ENCODE data around the gene PTX4.

PTX4 gene

GRCh38 chr16:1531638-1531910 is 42.8 kb upstream of the PTX4 start:
- H3K4me3 ChIP-seq (ENCODE audit: low read depth, low read length) = no peak overlapping the region
- no peaks in the 10 kb centered on the region for H3K27me3 ChIP-seq (ENCODE audit: control insufficient read depth, insufficient read depth, low read length)
- H3K9ac ChIP-seq (ENCODE audit: low read depth, low read length) = no peak overlapping the region

DNA sequence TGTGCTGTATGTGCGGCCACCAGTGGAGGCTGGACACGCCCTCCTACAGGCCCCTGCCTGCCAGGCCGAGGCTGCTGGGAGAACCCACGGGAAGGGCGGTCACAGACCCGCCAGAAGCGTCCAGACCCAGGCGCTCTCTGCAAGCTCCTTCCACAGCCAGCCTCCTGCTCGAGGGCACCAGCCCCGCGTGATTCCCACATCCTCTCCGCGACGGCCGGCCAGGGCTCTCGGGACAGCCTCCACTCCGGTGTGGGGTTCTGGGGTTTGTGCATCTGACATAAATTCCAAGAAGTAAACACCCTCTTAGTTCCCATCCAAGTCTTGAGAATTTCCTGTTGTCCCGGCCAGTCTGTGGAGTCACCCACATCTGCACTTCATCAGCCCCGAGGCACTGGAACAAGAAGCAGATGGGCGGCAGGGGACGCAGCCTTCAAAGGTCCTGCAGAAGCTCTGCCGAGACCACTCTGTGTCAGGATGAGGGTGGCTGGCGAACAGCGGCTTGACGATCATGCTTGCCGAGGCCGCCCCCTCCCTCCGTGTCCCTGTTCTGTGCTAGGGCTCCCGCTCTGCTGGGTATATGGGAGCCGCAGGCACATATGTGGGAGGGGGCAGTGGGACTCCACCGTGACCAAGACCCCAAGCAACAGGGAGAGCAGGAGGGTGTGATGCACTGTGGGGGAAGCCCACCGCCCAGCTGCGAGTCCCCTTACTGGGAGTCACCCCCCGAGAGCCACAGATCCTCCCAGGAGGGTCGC is 42.3 kb upstream of the PTX4 start:
- H3K27ac ChIP-seq (ENCODE audit: low read depth, low read length) = no peak overlapping the region
- no peak overlapping the region for H3K9ac ChIP-seq (ENCODE audit: low read depth, low read length)
- H3K36me3 ChIP-seq (ENCODE audit: control insufficient read depth, insufficient read depth, low read length) = no peaks in the 10 kb centered on the region
- H3K4me1 ChIP-seq (ENCODE audit: control insufficient read depth, insufficient read depth, low read length) = no peaks in the 10 kb centered on the region
- no peak overlapping the region for H3K4me3 ChIP-seq (ENCODE audit: low read depth, low read length)
- H3K27me3 ChIP-seq (ENCODE audit: control insufficient read depth, insufficient read depth, low read length) = no peaks in the 10 kb centered on the region
- no peaks in the 10 kb centered on the region for H3K9me3 ChIP-seq (ENCODE audit: control insufficient read depth, insufficient read depth, low read length)

More at GRCh38 chr16:1531638-1531910, 42.8 kb upstream of the PTX4 start:
- Histone ChIP-seq H3K4me1 (ENCODE audit: control insufficient read depth, insufficient read depth, low read length) (no peaks in the 10 kb centered on the region), H3K27ac (ENCODE audit: low read depth, low read length) (no peak overlapping the region), H3K36me3 (ENCODE audit: control insufficient read depth, insufficient read depth, low read length) (no peaks in the 10 kb centered on the region), H3K9me3 (ENCODE audit: control insufficient read depth, insufficient read depth, low read length) (no peaks in the 10 kb centered on the region)

- Histone ChIP-seq H3K9me3 (ENCODE audit: control insufficient read depth, insufficient read depth, low read length) (no peaks in the 10 kb centered on the region), H3K4me1 (ENCODE audit: control insufficient read depth, insufficient read depth, low read length) (no peaks in the 10 kb centered on the region), H3K36me3 (ENCODE audit: control insufficient read depth, insufficient read depth, low read length) (no peaks in the 10 kb centered on the region), H3K4me3 (ENCODE audit: low read depth, low read length) (no peak overlapping the region), H3K27me3 (ENCODE audit: control insufficient read depth, insufficient read depth, low read length) (no peaks in the 10 kb centered on the region), H3K27ac (ENCODE audit: low read depth, low read length) (no peak overlapping the region), H3K9ac (ENCODE audit: low read depth, low read length) (no peak overlapping the region)
Observed at GRCh38 chr16:1530349-1530882, 41.7 kb upstream of the PTX4 start.

GRCh38 chr16:1528921-1529537 is 40.3 kb upstream of the PTX4 start:
- Histone ChIP-seq H3K9me3 (ENCODE audit: control insufficient read depth, insufficient read depth, low read length) (no peaks in the 10 kb centered on the region), H3K9ac (ENCODE audit: low read depth, low read length) (no peak overlapping the region), H3K4me1 (ENCODE audit: control insufficient read depth, insufficient read depth, low read length) (no peaks in the 10 kb centered on the region), H3K27me3 (ENCODE audit: control insufficient read depth, insufficient read depth, low read length) (no peaks in the 10 kb centered on the region), H3K4me3 (ENCODE audit: low read depth, low read length) (no peak overlapping the region), H3K36me3 (ENCODE audit: control insufficient read depth, insufficient read depth, low read length) (no peaks in the 10 kb centered on the region), H3K27ac (ENCODE audit: low read depth, low read length) (no peak overlapping the region)

DNA sequence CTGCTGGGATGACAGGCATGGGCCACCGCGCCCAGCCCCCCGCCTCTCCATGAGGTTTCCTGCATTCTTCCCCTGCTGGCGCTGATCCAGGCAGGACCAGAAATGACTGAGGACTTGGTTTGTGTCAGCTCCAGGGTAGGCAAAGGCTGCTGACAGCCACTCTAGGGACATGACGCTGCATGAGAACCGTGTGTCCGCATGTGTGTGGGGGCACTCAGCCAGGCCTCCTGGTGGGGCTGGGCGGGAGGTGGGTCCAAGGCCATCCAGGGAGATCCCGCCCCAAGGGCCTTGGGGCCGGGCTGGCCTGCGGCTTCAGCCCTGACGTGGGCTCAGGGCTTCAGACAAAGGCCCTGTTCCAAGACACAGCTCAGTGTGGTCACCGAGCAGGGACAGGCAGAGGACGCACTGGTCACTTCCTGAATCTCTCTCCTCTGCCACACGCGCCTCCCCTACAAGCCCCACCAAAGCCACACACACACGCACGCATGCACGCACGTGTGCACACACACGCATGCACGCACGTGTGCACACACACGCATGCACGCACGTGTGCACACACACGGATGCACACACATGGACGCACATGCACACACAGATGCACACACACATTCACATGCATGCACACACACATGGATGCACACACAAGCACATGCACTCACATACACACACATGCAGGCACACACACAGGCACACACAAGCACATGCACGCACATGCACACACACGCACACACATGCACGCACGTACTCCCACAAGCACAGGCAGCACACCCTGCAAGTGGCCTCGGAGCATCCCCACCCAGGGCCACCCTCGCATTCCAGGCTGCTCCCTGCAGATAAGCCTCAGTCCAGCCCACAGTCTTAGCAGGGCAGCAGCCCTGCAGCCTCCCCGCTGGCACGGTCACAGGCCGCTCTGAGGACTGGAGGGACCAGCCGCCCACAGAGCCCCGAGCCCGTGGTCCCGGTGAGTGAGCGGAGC is 39.4 kb upstream of the PTX4 start:
- Histone ChIP-seq H3K4me1 (ENCODE audit: control insufficient read depth, insufficient read depth, low read length) (no peaks in the 10 kb centered on the region), H3K9ac (ENCODE audit: low read depth, low read length) (no peak overlapping the region), H3K9me3 (ENCODE audit: control insufficient read depth, insufficient read depth, low read length) (no peaks in the 10 kb centered on the region), H3K27me3 (ENCODE audit: control insufficient read depth, insufficient read depth, low read length) (no peaks in the 10 kb centered on the region), H3K4me3 (ENCODE audit: low read depth, low read length) (no peak overlapping the region), H3K36me3 (ENCODE audit: control insufficient read depth, insufficient read depth, low read length) (no peaks in the 10 kb centered on the region), H3K27ac (ENCODE audit: low read depth, low read length) (no peak overlapping the region)

GRCh38 chr16:1526608-1527555 is 38.1 kb upstream of the PTX4 start:
- no peak overlapping the region for H3K9ac ChIP-seq (ENCODE audit: low read depth, low read length)
- H3K27me3 ChIP-seq (ENCODE audit: control insufficient read depth, insufficient read depth, low read length) = no peaks in the 10 kb centered on the region
- H3K4me3 ChIP-seq (ENCODE audit: low read depth, low read length) = no peak overlapping the region
- no peaks in the 10 kb centered on the region for H3K9me3 ChIP-seq (ENCODE audit: control insufficient read depth, insufficient read depth, low read length)
- H3K36me3 ChIP-seq (ENCODE audit: control insufficient read depth, insufficient read depth, low read length) = no peaks in the 10 kb centered on the region
- no peaks in the 10 kb centered on the region for H3K4me1 ChIP-seq (ENCODE audit: control insufficient read depth, insufficient read depth, low read length)
- no peak overlapping the region for H3K27ac ChIP-seq (ENCODE audit: low read depth, low read length)

DNA sequence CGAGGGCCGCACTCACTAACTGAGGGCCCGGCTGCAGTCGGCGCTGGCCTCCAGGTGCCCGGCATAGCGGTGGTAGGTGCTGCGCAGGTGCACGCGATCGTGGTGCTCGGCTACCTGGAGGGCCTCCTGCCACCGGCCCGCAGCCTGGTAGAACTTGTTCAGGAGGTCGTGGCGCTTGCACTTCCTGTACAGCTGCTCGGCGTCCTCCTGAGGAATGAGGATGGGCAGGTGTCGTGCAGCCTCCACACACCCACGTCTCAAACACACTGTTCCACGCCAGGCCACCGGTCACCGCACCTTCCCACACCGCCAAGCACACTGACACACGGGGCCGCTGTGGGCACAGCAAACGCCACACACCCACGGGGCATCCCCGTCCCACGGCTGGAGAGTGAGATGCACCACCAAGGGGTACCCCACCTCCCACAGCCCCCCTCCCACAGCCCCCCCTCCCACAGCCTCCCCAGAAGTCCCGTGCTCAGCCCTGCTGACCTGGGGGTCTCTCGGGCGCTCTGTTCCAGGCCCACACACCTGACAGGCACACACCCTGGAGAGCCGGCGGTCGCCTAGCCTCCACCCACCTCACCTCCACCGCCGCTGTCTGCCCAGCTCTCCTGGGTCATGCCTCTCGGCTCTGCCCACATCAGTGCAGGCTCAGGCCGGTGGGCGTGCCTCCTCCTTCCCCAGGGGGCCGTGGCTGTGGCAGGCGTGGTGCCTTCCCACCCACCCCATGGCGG is 37.3 kb upstream of the PTX4 start:
- Histone ChIP-seq H3K36me3 (ENCODE audit: control insufficient read depth, insufficient read depth, low read length) (no peaks in the 10 kb centered on the region), H3K9me3 (ENCODE audit: control insufficient read depth, insufficient read depth, low read length) (no peaks in the 10 kb centered on the region), H3K27ac (ENCODE audit: low read depth, low read length) (no peak overlapping the region), H3K4me1 (ENCODE audit: control insufficient read depth, insufficient read depth, low read length) (no peaks in the 10 kb centered on the region), H3K27me3 (ENCODE audit: control insufficient read depth, insufficient read depth, low read length) (no peaks in the 10 kb centered on the region), H3K4me3 (ENCODE audit: low read depth, low read length) (no peak overlapping the region), H3K9ac (ENCODE audit: low read depth, low read length) (no peak overlapping the region)

DNA sequence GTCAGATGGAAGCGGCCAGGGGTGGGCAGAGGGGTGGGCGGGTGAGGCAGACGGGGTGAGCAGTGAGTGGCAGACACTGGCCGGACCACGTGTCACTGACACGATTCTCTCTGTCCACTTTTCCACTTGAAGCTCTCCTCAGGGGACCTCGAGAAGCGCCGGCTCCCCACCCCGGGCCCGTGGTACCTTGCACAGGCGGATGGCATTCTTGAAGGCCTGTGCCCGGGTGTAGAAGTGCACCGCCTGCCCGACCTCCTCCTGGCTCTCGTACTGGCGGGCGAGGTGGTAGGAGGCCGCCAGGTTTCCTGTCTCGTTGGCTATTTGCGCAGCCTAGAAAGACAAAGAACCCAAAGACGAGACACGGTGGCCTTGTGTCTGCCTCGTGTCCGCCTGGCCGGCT is 35.6 kb upstream of the PTX4 start:
- H3K4me1 ChIP-seq (ENCODE audit: control insufficient read depth, insufficient read depth, low read length) = no peaks in the 10 kb centered on the region
- no peak overlapping the region for H3K4me3 ChIP-seq (ENCODE audit: low read depth, low read length)
- H3K36me3 ChIP-seq (ENCODE audit: control insufficient read depth, insufficient read depth, low read length) = no peaks in the 10 kb centered on the region
- no peaks in the 10 kb centered on the region for H3K27me3 ChIP-seq (ENCODE audit: control insufficient read depth, insufficient read depth, low read length)
- H3K27ac ChIP-seq (ENCODE audit: low read depth, low read length) = no peak overlapping the region
- no peak overlapping the region for H3K9ac ChIP-seq (ENCODE audit: low read depth, low read length)
- no peaks in the 10 kb centered on the region for H3K9me3 ChIP-seq (ENCODE audit: control insufficient read depth, insufficient read depth, low read length)

- Histone ChIP-seq H3K9me3 (ENCODE audit: control insufficient read depth, insufficient read depth, low read length) (no peaks in the 10 kb centered on the region), H3K9ac (ENCODE audit: low read depth, low read length) (no peak overlapping the region), H3K27ac (ENCODE audit: low read depth, low read length) (no peak overlapping the region), H3K27me3 (ENCODE audit: control insufficient read depth, insufficient read depth, low read length) (no peaks in the 10 kb centered on the region), H3K4me1 (ENCODE audit: control insufficient read depth, insufficient read depth, low read length) (no peaks in the 10 kb centered on the region), H3K36me3 (ENCODE audit: control insufficient read depth, insufficient read depth, low read length) (no peaks in the 10 kb centered on the region), H3K4me3 (ENCODE audit: low read depth, low read length) (no peak overlapping the region)
Observed at GRCh38 chr16:1523581-1524245, 35.0 kb upstream of the PTX4 start.

Measured in HUES48 (cell line).